Ectodermal cell (in vitro differentiated cells): Measurements from ENCODE around the gene URM1.

Source experiments
- H3K27ac ChIP-seq: 2 replicates; pipeline ENCODE4 v1.7.0; 2013; ENCODE audit warnings: mild to moderate bottlenecking, low read depth, low read length; ENCODE audit not compliant: insufficient read depth, poor library complexity, severe bottlenecking
- H3K27me3 ChIP-seq: 2 replicates; pipeline ENCODE4 v1.7.0; 2013; ENCODE audit warnings: mild to moderate bottlenecking, low read length; ENCODE audit not compliant: insufficient read depth, control insufficient read depth, poor library complexity, severe bottlenecking
- H3K36me3 ChIP-seq: one replicate; pipeline ENCODE4 v1.7.0; 2013; ENCODE audit warnings: low read length; ENCODE audit not compliant: control insufficient read depth, insufficient read depth
- H3K4me1 ChIP-seq: one replicate; pipeline ENCODE4 v1.7.0; 2013; ENCODE audit warnings: low read length; ENCODE audit not compliant: control insufficient read depth, insufficient read depth
- H3K4me3 ChIP-seq: 2 replicates; pipeline ENCODE4 v1.7.0; 2013; ENCODE audit warnings: low read depth, low read length, control low read depth; ENCODE audit not compliant: insufficient read depth
- H3K9me3 ChIP-seq: 2 replicates; pipeline ENCODE4 v1.7.0; 2013; ENCODE audit warnings: mild to moderate bottlenecking, low read length, moderate library complexity; ENCODE audit not compliant: control insufficient read depth
- WGBS, 2 experiments: methylation state at CpG; one replicate each; pipeline ENCODE4 v1.1.7; 2013; ENCODE audit warnings: missing lambda C conversion rate in 2 of 2; 5-methylcytosine and 5-hydroxymethylcytosine counted together

The URM1 gene

DNA sequence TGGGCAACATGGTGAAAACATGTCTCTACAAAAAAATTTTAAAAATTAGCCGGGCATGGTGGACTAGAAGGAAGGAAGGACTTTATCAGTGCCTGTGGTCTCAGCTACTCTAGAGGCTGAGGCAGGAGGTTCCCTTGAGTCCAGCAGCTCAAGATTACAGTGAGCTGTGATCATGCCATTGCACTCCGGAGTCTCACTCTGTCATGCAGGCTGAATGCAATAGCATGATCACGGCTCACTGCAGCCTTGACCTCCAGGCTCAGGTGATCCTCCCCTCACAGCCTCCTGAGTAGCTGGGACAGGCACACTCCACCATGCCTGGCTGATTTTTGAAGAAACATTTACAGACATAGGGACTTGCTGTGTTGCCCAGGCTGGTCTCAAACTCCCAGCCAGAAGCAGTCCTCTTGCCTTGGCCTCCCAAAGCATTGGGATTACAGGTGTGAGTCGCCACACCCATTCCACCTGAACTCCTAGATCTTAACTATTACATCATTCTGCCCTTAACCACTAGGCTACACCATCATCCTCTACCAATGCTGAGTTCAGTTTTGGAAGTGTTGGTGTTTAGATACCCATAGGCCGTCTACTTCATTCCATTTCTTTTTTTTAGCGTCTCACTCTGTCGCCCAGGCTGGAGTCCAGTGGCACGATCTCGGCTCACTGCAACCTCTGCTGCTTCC, 2.0 kb upstream of the URM1 start:
- Histone ChIP-seq H3K9me3 (no peaks in the 10 kb centered on the region), H3K27me3 (peaks cover 16% of the 10 kb centered on the region), H3K4me1 (peaks cover 26% of the 10 kb centered on the region), H3K27ac (no peak overlapping the region), H3K36me3 (no peaks in the 10 kb centered on the region), H3K4me3 (no peak overlapping the region)
- WGBS, 2 experiments: 93 to 96% methylated on average over 9 of the region's 9 CpGs

DNA sequence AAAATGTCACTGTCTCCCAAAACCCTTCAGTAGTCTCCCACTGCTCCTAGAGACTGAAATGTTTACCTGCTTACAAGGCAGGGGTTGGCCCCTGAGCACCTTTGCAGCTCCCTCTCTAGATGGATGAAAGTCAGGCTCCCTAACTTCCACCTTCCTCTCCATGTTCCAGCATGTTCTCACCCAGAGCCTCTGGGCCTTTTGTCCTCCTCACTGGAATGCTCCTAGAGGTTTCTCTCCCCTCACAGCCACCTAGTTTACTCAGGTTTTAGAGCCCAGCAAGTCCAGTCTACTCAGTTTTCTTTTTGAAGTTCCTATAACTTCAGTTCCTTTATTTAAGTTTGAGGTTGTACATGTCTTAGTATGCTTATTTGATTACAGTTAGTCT, 815 bp upstream of the URM1 start:
- H3K4me3 ChIP-seq: peak overlapping the region; percentile 83
- no peaks in the 10 kb centered on the region for H3K9me3 ChIP-seq
- peaks cover 15% of the 10 kb centered on the region for H3K27me3 ChIP-seq
- peaks cover 16% of the 10 kb centered on the region for H3K4me1 ChIP-seq
- no peak overlapping the region for H3K27ac ChIP-seq
- no peaks in the 10 kb centered on the region for H3K36me3 ChIP-seq

DNA sequence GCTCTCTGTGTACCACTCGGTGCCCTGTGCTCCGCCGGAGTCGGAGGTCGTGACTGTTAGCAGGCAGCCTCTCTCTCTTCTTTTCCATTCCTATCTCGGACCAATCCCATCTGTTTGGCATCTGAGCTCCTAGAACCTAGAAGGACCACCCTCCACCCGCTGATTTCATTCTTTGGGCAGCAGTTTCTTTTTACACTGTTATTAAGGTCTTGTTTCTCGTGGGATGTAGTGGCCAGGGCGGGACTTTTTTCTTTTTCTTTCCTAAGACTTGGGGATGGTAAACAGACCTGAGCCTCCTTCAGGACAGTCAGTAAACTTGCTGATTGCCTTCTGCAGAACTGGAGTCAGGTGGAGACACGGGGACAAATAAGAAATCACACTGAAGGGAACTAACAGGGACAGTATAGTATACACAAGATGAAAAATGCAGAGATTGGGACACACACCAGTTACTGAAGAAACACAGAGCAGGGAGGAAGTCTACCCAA, 500 bp downstream of the URM1 start:
- Histone ChIP-seq H3K9me3 (no peaks in the 10 kb centered on the region), H3K36me3 (no peaks in the 10 kb centered on the region), H3K4me3 (peak overlapping the region; percentile 83), H3K27ac (no peak overlapping the region), H3K4me1 (peaks cover 10% of the 10 kb centered on the region), H3K27me3 (peaks cover 12% of the 10 kb centered on the region)
- 1 to 3% methylated on average over 9 to 10 of the region's 10 CpGs for WGBS, 2 experiments

DNA sequence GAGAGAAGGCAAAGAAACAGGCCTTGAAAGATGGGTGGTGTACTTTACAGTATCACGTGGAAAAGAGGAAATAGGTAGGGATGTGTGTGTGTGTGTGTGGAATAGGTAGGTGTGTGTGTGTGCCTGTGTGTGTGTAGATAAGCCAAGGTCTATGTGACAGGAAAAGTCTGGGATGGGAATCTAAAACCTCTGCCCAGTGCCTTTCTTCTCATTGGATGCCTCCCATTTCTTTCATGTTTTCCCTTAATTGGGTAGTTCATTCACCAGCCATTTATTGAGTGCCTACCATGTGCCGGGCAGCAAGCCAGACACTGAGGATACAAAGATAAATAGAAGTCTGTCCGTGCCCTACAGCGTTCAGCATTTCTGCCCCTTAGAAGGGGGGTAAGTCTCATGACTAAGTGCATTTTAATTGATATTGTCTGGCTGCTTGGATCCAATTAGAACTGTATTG, 1.0 kb downstream of the URM1 start:
- Histone ChIP-seq H3K36me3 (no peaks in the 10 kb centered on the region), H3K27me3 (peaks cover 7% of the 10 kb centered on the region), H3K27ac (no peak overlapping the region), H3K9me3 (no peaks in the 10 kb centered on the region), H3K4me1 (peaks cover 10% of the 10 kb centered on the region), H3K4me3 (peak overlapping the region; percentile 83)
- WGBS, 2 experiments: 85% methylated on average over 4 of the region's 4 CpGs

DNA sequence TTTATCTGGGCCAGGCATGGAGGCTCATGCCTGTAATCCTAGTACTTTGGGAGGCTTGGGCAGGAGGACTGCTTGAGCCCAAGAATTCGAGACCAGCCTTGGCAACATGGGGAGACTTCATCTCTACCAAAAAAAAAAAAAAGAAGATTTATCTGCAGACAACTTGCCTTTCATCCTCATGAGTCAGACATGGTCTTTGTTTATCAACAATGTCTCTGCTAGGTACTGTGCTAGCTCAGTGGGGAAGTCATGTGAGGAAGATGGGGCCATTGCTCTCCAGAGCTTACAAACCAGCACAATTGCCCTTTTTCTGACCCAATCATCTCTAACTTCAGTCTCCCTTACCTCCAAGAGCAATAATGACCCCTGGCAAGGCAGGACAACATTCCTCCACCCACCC, 1.6 kb downstream of the URM1 start:
- peaks cover 1% of the 10 kb centered on the region for H3K27me3 ChIP-seq
- no peaks in the 10 kb centered on the region for H3K36me3 ChIP-seq
- H3K27ac ChIP-seq: no peak overlapping the region
- H3K4me3 ChIP-seq: no peak overlapping the region
- 89 to 93% methylated on average over 1 of the region's 1 CpG for WGBS, 2 experiments
- H3K4me1 ChIP-seq: peaks cover 10% of the 10 kb centered on the region
- no peaks in the 10 kb centered on the region for H3K9me3 ChIP-seq

DNA sequence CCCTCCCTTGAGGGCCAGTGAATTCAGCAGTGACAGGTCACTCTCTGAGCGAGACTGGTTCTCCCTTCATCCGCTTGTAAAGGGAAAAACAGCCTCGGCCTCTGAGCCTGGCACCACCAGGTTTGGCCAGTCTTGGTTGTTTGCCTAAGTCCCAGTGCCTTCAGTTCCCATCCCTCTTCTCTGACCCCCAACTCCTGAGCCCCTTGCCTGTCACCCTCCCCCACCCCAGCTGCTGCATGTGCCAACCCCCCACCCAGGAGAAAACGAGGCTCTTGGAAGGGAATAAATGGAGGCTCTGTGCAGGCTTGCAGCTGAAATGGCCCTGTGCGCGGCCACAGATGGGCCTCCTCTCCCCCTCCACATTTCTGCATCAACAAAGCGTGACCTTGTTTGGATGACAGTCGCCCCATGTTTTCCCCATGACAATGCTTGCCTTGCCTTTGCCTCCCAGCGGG, 3.1 kb downstream of the URM1 start:
- Histone ChIP-seq H3K9me3 (no peaks in the 10 kb centered on the region), H3K27me3 (no peaks in the 10 kb centered on the region), H3K4me1 (peaks cover 10% of the 10 kb centered on the region), H3K4me3 (no peak overlapping the region), H3K36me3 (peaks cover 5% of the 10 kb centered on the region), H3K27ac (no peak overlapping the region)
- WGBS, 2 experiments: 90 to 92% methylated on average over 9 of the region's 9 CpGs

DNA sequence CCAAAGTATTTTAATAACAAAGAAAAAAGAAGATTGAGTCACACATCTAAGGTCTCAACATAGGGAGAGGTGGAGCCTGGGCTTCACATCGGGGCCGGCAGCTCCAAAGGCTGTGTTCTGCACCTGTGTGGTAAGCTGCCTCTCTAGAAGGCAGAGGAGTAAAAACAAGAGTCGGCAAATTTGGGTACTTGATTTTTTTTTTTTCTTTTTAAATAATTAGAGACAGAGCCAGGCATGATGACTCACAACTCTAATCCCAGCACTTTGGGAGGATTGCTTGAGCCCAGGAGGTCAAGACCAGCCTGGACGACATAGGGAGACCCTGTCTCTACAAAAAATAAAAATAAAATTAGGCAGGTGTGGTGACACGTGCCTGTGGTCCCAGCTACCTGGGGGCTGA, 4.7 kb downstream of the URM1 start:
- Histone ChIP-seq H3K9me3 (no peaks in the 10 kb centered on the region), H3K36me3 (peaks cover 5% of the 10 kb centered on the region), H3K4me3 (no peak overlapping the region), H3K4me1 (peaks cover 5% of the 10 kb centered on the region), H3K27me3 (no peaks in the 10 kb centered on the region), H3K27ac (no peak overlapping the region)
- 88 to 89% methylated on average over 5 of the region's 5 CpGs for WGBS, 2 experiments

DNA sequence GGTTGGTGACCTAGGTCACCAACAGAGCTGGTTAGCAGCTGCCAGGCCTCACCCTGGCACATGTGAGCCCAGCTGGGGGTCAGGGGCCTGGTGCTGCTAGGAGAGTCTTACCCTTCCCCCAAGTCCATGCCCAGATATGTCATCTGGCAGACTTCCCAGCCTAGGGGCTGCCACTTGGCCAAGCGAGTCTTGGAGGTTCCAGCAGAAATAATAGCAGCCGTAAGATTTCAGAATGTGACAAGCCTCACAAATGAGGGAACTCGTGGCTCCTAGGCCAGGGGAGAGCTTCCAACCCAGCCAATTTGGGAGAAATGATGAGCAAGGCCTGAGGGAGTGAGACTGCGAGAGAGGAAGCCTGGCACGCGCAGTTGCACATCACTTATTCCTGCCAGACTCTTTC, 11.1 kb downstream of the URM1 start:
- 56 to 61% methylated on average over 6 of the region's 6 CpGs for WGBS, 2 experiments
- no peaks in the 10 kb centered on the region for H3K9me3 ChIP-seq
- H3K4me1 ChIP-seq: peaks cover 55% of the 10 kb centered on the region
- peaks cover 12% of the 10 kb centered on the region for H3K27me3 ChIP-seq
- H3K4me3 ChIP-seq: no peak overlapping the region
- peaks cover 5% of the 10 kb centered on the region for H3K36me3 ChIP-seq
- peak overlapping the region; percentile 95 for H3K27ac ChIP-seq

DNA sequence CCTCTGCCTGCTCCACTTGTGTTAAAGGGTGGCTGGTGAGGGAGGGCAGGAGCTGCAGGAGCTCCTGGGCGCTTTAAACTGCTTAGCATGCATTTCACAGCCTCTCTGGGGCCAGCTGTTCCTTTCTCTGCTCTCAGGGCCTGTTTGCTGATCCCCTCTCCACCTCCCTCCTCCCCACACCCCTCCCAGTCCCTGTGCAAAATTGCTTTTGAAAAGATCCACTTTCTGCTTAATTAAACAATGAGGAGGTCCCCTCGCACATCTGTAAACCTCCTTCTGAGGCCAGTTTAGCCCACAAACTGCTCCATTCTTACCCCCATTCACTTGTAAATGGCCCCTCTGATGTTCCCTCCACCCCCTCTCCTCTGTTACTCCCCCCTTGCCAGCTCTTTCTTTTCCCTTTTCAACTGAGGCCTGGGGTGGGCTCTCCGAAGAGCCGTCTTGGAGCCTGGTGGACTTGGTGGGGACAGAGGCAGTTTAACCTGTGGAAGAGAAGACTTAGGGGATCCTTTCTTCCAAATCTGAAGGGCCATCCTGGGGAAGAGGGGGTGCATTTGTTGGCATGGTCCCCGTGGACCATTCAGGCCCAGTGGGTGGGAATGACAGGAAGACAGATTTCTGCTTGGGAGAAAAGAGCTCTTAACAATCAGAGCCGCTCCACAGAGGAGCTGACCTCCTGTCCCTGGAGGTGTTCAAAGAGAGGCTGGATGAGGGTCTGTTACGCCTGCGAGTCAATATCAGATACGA, 12.0 kb downstream of the URM1 start:
- Histone ChIP-seq H3K4me1 (peaks cover 61% of the 10 kb centered on the region), H3K36me3 (peaks cover 5% of the 10 kb centered on the region), H3K27me3 (peaks cover 12% of the 10 kb centered on the region), H3K9me3 (no peaks in the 10 kb centered on the region), H3K4me3 (no peak overlapping the region), H3K27ac (peak overlapping the region; percentile 95)
- WGBS, 2 experiments: 4% methylated on average over 9 of the region's 9 CpGs

DNA sequence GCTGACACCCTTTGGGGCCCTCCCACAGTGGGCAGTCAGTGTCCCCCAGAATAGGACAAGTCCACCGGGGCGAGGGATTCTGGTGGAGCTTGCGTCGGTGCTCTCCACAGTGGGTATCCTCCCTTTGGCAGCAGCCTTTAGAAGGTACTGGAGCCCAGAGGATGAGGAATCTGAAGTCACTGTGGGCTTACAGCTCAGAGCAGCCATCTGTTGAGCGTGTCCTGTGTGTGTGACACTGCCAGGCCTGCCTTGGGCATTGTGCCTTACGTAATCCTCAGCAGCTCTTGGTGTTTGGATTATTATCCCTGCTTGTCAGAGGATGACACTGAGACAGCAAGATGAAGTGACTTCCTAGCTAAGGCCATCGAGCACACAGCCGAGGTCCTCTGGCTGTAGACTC, 12.6 kb downstream of the URM1 start:
- H3K36me3 ChIP-seq: peaks cover 9% of the 10 kb centered on the region
- peaks cover 63% of the 10 kb centered on the region for H3K4me1 ChIP-seq
- peaks cover 12% of the 10 kb centered on the region for H3K27me3 ChIP-seq
- H3K9me3 ChIP-seq: no peaks in the 10 kb centered on the region
- no peak overlapping the region for H3K4me3 ChIP-seq
- WGBS, 2 experiments: 52 to 54% methylated on average over 8 of the region's 8 CpGs
- H3K27ac ChIP-seq: peak overlapping the region; percentile 95
